ENCODE data around the gene GET4. TPM values are rescaled to one million over a fixed set of nuclear protein-coding genes. Genes with fewer than 3 reads are reported as not detected.

The GET4 gene
- total RNA-seq, 1 experiment from 2014 or later = 90.9 TPM

DNA sequence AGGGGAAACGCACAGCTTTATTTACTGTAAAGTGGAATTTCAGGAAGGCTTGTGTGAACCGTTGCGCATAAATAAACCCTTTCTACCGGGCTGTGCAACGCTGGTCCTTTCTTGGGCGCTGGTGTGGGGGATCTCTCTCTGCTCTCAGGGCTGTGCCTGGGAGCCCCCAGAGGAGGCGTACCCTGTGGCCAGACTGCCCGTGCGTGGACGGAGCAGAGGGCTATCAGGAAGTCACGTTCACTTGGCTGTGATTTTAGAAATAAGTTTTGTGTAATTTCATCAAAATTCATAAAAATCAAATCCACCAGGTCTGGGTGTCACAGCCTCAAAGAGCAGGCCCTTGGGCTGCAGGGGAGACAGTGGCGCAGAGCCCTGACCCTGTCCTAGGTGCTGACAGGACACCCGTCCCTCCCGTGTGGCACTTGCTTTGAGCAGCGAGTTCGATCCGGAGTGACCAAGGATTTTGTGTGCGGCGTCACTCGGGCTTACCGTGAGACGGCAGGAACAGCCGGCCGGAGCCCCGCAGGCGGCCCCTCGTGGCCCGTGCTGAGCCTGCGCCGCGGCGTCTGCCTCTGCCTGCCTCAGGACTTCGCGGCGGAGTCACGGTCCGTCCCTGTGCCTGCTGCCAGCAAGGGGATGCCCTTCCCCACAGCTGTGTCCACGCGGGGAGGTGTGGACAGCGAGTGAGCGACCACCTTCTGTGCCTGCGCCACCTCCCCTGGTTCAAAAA lies 20.2 kb downstream of the GET4 start:
- H3K9me3 ChIP-seq (ENCODE audit: control insufficient read depth, insufficient read depth, low read depth, low read length) = no peaks in the 10 kb centered on the region
- BruUV-seq (replicated peaks) = no TSS peak
- in situ Hi-C loops (cut with HindIII; ENCODE audit: low pct_unique_long_range_greater_than_20kb, low sequenced_read_pairs) (no loop called here), intact Hi-C loops (cut with micrococcal nuclease; ENCODE audit: unreplicated experiment) (no loop called here)
- POLR2A ChIA-PET = interaction anchor here (0.6 kb wide), 1 partner anchor 63 kb away, joined by 3 read pairs; no protein-coding TSS in a partner anchor
- peaks cover 12% of the 10 kb centered on the region for H3K4me1 ChIP-seq (ENCODE audit: control insufficient read depth, insufficient read depth, low read length)
- no peaks in the 10 kb centered on the region for H3K27me3 ChIP-seq (ENCODE audit: control insufficient read depth, insufficient read depth, low read length)
- H3K27ac ChIP-seq (ENCODE audit: low read length) = no peak overlapping the region
- ATAC-seq (no peak), DNase-seq (ENCODE audit: low read depth, low spot score) (no peak)
- H3K36me3 ChIP-seq (ENCODE audit: control insufficient read depth, insufficient read depth, low read length) = peaks cover 3% of the 10 kb centered on the region; the same call in 1 of the 2 replicates
- CTCF ChIA-PET = interaction anchor here (0.6 kb wide), 1 partner anchor 25 kb away, joined by 5 read pairs; no protein-coding TSS in a partner anchor
- H3K4me3 ChIP-seq (ENCODE audit: low read depth in 2 of 2, low read length in 2 of 2) = no peak overlapping the region
- TF ChIP-seq, protein P1, sequence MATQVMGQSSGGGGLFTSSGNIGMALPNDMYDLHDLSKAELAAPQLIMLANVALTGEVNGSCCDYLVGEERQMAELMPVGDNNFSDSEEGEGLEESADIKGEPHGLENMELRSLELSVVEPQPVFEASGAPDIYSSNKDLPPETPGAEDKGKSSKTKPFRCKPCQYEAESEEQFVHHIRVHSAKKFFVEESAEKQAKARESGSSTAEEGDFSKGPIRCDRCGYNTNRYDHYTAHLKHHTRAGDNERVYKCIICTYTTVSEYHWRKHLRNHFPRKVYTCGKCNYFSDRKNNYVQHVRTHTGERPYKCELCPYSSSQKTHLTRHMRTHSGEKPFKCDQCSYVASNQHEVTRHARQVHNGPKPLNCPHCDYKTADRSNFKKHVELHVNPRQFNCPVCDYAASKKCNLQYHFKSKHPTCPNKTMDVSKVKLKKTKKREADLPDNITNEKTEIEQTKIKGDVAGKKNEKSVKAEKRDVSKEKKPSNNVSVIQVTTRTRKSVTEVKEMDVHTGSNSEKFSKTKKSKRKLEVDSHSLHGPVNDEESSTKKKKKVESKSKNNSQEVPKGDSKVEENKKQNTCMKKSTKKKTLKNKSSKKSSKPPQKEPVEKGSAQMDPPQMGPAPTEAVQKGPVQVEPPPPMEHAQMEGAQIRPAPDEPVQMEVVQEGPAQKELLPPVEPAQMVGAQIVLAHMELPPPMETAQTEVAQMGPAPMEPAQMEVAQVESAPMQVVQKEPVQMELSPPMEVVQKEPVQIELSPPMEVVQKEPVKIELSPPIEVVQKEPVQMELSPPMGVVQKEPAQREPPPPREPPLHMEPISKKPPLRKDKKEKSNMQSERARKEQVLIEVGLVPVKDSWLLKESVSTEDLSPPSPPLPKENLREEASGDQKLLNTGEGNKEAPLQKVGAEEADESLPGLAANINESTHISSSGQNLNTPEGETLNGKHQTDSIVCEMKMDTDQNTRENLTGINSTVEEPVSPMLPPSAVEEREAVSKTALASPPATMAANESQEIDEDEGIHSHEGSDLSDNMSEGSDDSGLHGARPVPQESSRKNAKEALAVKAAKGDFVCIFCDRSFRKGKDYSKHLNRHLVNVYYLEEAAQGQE (IDR thresholded peaks at IDR 0.05; ENCODE audit: insufficient read depth in 1 of 2, low read depth in 2 of 2, low read length in 1 of 2) = peak in 1 of 2 experiments; percentile 88; a peak in 2 of 4 replicates
- no peak for TF ChIP-seq POLR2AphosphoS5 (IDR thresholded peaks at IDR 0.05; ENCODE audit: low read depth, low read length)

DNA sequence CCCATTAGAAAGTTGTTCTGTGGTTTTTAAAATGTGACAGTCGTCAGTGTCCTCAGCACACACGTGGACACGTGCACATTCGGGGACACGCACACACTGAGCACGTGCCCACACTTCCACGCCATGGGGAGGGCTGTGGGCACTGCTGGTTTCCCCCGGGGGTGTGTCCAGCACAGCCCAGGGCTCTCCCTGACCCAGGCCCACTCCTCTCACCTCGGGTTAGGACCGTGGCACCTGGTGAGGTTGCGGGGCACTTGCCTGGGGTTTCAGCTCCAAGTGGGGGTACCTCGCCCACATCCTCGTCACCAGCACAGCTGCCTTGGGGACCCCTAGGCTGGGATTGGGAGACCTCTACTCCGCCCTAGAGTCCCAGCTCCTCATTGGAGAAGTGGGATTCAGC lies 20.7 kb downstream of the GET4 start:
- H3K36me3 ChIP-seq (ENCODE audit: control insufficient read depth, insufficient read depth, low read length) = peaks cover 3% of the 10 kb centered on the region; the same call in 1 of the 2 replicates
- no TSS peak for BruUV-seq (replicated peaks)
- ChIA-PET CTCF (interaction anchor here (0.6 kb wide), 1 partner anchor 26 kb away, joined by 5 read pairs; no protein-coding TSS in a partner anchor), POLR2A (interaction anchor here (0.6 kb wide), 1 partner anchor 62 kb away, joined by 3 read pairs; no protein-coding TSS in a partner anchor)
- peaks cover 12% of the 10 kb centered on the region for H3K4me1 ChIP-seq (ENCODE audit: control insufficient read depth, insufficient read depth, low read length)
- DNase-seq (ENCODE audit: low read depth, low spot score) (no peak), ATAC-seq (no peak)
- no peaks in the 10 kb centered on the region for H3K9me3 ChIP-seq (ENCODE audit: control insufficient read depth, insufficient read depth, low read depth, low read length)
- no peaks in the 10 kb centered on the region for H3K27me3 ChIP-seq (ENCODE audit: control insufficient read depth, insufficient read depth, low read length)
- in situ Hi-C loops (cut with HindIII; ENCODE audit: low pct_unique_long_range_greater_than_20kb, low sequenced_read_pairs) (no loop called here), intact Hi-C loops (cut with micrococcal nuclease; ENCODE audit: unreplicated experiment) (no loop called here)
- no peak overlapping the region for H3K27ac ChIP-seq (ENCODE audit: low read length)
- H3K4me3 ChIP-seq (ENCODE audit: low read depth in 2 of 2, low read length in 2 of 2) = no peak overlapping the region
- TF ChIP-seq TCF7L2 (IDR thresholded peaks at IDR 0.05; ENCODE audit: low read depth, low read length) = no peak
- TF ChIP-seq, protein P2, sequence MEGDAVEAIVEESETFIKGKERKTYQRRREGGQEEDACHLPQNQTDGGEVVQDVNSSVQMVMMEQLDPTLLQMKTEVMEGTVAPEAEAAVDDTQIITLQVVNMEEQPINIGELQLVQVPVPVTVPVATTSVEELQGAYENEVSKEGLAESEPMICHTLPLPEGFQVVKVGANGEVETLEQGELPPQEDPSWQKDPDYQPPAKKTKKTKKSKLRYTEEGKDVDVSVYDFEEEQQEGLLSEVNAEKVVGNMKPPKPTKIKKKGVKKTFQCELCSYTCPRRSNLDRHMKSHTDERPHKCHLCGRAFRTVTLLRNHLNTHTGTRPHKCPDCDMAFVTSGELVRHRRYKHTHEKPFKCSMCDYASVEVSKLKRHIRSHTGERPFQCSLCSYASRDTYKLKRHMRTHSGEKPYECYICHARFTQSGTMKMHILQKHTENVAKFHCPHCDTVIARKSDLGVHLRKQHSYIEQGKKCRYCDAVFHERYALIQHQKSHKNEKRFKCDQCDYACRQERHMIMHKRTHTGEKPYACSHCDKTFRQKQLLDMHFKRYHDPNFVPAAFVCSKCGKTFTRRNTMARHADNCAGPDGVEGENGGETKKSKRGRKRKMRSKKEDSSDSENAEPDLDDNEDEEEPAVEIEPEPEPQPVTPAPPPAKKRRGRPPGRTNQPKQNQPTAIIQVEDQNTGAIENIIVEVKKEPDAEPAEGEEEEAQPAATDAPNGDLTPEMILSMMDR (IDR thresholded peaks at IDR 0.05) = no peak

DNA sequence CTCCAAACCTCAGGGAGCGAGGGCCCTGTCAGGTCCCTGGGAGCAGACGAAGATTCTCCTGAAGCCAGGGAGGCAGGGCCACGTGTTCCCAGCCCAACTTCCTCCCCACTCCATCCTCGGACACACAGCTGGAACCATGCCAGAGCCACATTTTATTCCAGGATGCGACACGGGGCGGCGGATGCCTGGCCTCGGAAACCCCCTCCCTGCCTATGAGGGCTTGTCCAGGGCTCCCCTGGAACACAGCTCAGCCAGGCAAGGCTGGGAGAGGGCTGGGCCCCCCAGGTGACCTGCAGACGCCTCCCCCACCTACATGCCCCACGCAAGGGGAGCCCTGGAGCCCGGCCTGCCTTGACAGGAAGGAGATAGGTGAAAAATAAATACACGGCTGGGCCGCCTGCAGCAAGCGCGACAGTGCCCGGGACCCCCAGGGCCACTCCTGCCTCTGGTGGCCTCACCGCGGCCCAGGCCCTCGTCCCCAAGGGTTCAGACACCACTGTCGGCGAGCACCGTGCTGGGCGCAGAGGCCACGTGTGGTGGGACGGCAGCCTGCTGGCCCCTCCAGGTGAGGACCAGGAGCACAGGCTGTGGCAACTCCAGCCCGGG lies 21.5 kb downstream of the GET4 start:
- CTCF ChIA-PET = no interaction called here
- H3K27me3 ChIP-seq (ENCODE audit: control insufficient read depth, insufficient read depth, low read length) = no peaks in the 10 kb centered on the region
- ATAC-seq (no peak), DNase-seq (ENCODE audit: low read depth, low spot score) (no peak)
- no TSS peak for BruUV-seq (replicated peaks)
- TF ChIP-seq SIN3A (IDR thresholded peaks at IDR 0.05; ENCODE audit: borderline replicate concordance, insufficient read depth, low read depth, low read length) (no peak), POLR2AphosphoS5 (IDR thresholded peaks at IDR 0.05; ENCODE audit: low read depth, low read length) (no peak), TCF7L2 (IDR thresholded peaks at IDR 0.05; ENCODE audit: low read depth, low read length) (no peak)
- TF ChIP-seq, protein P2 (IDR thresholded peaks at IDR 0.05) = no peak
- TF ChIP-seq, protein P1 (IDR thresholded peaks at IDR 0.05; ENCODE audit: insufficient read depth in 1 of 2, low read depth in 2 of 2, low read length in 1 of 2) = no peak
- H3K27ac ChIP-seq (ENCODE audit: low read length) = no peak overlapping the region
- no peaks in the 10 kb centered on the region for H3K9me3 ChIP-seq (ENCODE audit: control insufficient read depth, insufficient read depth, low read depth, low read length)
- no peak overlapping the region for H3K4me3 ChIP-seq (ENCODE audit: low read depth in 2 of 2, low read length in 2 of 2)
- intact Hi-C loops (cut with micrococcal nuclease; ENCODE audit: unreplicated experiment) (no loop called here), in situ Hi-C loops (cut with HindIII; ENCODE audit: low pct_unique_long_range_greater_than_20kb, low sequenced_read_pairs) (no loop called here)
- POLR2A ChIA-PET = no interaction called here
- peaks cover 12% of the 10 kb centered on the region for H3K4me1 ChIP-seq (ENCODE audit: control insufficient read depth, insufficient read depth, low read length)
- peaks cover 3% of the 10 kb centered on the region; the same call in 1 of the 2 replicates for H3K36me3 ChIP-seq (ENCODE audit: control insufficient read depth, insufficient read depth, low read length)

Measured in Panc1 (cell line).